ENCODE results near the gene ARNT2.

ARNT2 gene

DNA sequence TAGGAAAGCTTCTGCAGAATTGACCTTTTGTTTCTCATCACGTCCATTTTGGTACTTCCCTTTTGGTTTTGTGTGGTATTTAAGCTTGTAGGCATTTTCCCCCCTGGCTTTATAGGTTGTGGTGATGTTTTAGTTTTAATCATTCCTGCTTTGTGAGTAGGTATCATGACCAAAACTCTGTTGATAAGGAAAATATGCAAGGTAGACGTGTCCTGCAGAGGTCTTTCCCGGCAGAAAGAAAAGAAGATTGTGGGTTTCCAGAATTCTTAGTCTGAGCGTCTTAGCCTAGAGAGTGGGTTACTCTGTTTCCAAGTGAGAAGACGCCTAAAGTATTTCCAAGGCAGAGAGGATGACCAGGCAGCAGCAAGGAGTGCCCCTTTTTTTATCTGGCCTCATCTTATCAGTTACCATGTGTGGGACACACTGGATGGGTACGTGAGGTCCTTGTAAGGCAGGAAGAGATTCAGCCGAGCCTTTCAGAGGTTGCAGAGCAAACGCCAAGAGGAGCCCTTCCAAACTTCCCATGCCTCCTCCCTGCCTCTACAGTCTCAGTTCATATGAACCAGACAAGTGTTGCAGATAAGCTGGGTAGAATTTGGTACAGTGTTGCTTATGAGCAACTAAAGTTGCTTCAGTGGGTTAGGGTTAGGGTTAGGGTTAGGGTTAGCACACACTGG, 58.8 kb downstream of the ARNT2 start:
- in situ Hi-C loops (cut with MboI; ENCODE audit: low sequenced_read_pairs): no loop called here

DNA sequence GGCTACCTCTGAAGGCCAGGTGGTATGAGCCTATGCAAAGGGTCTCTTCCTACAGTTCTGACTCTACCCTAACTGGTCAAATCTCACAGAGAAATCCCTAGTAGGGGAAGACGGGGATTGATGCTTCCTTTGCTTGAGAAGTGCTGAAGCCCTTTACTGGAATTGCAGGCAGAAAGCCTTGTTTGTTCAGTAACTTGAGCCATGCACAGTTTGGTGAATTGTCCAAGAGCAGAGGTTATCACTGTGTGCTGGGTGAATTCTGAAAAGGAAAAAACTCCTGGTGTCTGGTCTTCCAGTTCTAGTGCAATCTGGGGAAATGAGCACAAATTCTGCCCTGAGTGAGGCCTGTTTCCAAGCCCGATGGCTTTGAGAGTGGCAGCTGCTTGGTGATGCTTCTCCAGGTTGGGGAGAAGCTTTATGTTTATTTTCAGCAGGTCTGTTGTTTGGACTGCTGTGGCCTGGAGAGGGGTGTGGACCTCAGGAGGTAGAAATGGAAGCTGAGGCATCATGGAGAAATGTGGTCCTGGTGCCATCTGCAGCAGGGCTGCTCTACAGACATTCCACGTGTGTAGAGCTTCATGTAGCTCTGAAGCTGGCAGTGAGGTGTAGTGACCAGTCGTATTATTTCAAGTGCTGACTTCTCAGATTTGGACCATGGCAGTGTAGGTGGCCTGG, 60.9 kb downstream of the ARNT2 start:
- in situ Hi-C loops (cut with MboI; ENCODE audit: low sequenced_read_pairs): no loop called here

DNA sequence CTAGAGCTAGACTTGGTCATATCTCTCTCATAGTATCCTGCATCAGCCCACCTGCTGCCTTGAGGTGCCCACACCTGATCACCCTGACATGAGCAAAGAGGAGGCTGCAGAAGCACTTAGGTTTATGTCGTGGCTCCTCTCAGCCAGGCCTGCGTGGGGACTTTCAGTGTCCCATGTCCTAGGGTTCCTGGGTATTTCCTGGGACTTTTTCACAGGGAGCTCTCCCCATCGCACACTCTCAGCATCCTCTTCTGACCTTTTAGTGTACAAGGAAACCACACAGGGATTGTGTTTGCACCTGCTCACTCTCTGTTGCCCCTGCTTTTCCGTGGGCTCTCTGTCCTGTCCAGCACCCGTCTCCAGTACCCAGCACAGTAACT, 61.4 kb downstream of the ARNT2 start:
- in situ Hi-C loops (cut with MboI; ENCODE audit: low sequenced_read_pairs): no loop called here

DNA sequence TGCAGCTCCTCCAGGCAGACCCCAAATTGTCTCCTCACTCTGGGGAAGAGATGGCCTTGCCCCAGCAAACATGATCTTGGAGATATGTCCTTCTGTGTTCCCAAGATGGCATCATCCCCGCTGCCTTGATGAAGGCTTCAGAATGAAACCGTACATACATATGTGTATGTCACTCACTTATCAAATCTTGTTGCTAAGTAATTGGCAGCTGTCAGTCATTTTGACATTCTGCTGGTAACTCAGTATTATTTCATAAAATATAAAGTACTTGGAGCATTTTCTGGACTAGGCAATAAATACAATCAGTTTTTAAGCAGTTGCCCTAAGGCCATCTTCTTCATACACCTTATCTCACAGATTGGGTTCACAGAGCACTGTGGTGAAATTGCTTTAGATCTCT, 62.4 kb downstream of the ARNT2 start:
- in situ Hi-C loops (cut with MboI; ENCODE audit: low sequenced_read_pairs): no loop called here

DNA sequence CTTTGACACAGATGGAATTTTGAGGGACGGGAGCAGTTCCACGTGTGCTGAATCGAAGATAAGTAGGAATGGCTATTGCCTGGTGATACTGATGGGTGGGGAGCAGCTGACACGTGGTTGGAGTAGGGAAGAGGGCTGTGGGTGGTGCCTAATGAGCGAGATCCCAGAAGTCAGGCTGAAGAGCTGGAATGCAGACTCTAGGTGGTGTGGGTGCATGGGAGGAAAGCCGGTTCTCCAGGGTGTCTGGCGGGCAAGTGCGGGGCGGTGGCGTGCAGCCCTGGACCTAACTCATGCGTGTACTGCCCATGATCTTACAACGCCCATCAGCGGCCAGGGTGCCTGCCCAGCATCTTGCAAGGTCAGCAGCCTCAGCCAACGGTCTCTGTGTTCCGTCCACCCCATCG, 63.1 kb downstream of the ARNT2 start:
- in situ Hi-C loops (cut with MboI; ENCODE audit: low sequenced_read_pairs): no loop called here

DNA sequence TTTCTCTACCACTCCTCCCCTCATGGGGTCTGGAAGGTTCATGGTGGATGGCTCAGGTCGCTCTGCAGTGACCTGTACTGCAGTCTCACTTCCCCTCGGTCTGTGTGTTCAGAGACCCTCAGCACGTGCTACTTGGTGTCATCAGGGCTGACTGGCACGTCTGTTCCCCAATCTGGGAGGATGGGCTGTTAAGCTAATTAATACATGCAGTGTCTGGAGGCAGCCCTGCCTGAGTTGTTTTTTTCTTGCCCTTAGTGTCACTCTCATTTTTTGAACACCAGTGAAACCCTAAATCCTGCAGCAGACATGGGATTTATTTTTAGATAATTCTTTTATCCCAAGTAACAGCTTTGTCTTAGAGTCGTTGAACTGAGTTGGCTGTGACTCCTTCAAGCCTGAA, 64.6 kb downstream of the ARNT2 start:
- in situ Hi-C loops (cut with MboI; ENCODE audit: low sequenced_read_pairs): no loop called here

DNA sequence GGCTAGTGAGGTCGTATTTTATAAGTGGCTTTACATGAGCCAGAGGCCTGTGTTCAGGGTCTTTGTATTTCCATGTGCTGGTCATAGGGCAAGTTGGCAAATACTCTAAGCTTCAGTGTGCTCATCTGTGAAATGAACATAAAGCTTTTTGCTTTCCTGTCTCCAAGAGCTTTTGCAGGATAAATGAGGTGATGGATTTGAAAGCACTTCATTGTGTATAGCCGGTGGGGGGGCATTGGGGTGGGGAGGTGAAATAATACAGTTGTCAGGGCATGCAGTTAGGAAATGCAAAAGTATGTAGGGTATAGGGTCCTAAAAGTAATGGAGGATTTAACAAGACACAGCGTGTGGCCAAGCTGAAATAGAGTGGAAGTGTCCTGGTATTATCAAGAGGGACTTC, 67.7 kb downstream of the ARNT2 start:
- in situ Hi-C loops (cut with MboI; ENCODE audit: low sequenced_read_pairs): no loop called here

DNA sequence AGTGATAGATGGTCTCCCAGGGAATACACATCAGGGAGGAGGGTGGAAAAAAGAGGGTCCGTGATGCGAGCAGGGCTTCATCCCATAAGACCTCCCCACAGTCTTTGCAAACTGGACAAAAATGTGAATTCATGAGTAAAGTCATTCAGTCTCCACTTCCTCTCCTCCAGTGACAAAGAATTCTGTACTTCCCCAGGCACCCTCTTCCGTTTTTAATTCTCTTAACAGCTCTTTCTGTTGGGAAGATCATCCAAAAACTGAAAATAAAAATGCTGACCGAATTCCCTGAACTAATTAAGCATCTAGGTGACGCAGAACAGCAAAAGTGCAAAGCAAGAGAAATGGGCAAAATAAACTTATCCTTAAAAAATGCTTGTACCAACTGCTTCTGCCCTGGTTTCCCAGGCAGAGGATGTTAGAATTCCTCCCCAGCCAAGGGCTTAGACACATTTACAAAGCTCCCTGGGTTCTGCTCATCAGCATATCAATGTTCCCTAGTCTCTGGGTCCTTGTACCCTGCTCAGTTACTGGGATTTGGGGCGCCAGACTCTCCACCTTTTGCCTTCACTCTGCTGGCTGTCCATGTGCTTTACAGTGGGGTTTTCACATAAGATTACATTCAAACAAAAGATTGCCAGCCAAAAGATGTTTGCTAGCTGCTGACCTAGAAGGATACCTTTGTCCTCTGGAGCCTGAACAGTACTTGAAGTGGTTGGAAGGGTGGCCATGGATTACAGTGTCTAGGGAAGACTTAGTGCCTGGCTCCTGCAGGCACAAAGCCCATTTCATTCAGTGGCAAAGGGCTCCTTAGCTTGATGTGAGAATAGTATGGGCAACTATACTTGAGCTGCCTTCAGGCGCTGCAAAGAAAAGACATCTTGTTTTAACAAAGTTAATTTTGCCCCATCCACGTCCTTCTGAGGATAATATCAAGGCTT, 69.4 kb downstream of the ARNT2 start:
- in situ Hi-C loops (cut with MboI; ENCODE audit: low sequenced_read_pairs): no loop called here

DNA sequence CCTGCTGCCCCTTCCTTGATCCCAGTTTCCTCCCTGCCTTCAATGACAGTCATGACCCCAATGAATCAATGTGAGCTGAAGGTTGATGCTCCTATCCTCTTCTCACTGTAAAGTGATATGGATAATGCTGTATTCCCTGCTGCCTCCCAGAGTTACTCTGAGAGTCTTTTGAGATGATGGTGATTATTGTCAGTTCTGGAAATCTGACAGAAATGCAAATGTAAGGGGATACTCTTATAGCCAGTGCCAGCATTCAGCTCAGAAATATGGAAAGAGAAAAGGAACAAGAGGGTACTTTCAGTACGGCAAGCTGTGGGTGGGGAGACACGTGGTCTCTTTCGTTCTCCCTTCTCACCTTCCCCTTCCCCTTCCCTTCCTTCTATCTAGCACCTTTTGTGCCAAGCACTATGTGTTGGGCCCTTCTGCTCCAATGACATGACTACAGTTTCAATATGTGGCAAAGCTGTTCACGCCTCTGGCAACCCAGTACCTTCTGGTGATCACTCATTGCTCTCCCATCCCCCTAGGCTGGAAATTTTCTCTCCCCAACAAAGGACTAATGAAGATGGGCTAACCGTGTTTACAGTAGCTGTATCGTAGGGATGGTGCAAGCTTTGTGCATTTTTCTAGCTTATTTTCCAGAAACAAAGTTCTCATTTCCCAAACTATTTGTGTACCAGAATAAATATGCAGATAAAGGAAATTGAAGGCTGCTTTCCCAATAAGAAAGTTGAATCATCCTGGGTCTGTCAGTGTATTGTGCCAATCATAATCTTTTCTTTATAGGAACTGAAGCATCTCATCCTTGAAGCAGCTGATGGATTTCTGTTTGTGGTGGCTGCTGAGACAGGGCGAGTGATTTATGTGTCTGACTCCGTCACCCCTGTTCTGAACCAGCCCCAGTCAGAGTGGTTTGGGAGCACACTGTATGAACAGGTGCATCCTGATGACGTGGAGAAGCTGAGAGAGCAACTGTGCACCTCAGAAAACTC, 70.3 kb downstream of the ARNT2 start:
- in situ Hi-C loops (cut with MboI; ENCODE audit: low sequenced_read_pairs): no loop called here

DNA sequence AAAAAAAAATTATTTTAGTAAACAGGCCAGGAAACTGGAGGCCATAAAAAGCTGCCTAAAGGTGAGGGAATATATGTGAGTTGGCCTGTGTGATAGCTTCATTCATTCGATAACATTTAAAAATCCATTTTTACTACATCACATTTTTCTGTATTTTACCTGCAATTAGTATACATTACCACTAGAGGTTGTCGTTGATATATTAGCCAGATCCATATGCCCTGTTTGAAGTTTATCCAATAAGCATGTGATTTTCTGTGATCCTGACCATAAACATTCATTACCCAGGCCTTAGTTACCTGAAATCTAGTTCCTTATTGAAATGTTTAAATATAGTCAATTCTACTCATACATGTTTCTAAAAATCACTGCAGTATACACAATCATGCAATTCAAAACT, 71.4 kb downstream of the ARNT2 start:
- in situ Hi-C loops (cut with MboI; ENCODE audit: low sequenced_read_pairs): no loop called here

DNA sequence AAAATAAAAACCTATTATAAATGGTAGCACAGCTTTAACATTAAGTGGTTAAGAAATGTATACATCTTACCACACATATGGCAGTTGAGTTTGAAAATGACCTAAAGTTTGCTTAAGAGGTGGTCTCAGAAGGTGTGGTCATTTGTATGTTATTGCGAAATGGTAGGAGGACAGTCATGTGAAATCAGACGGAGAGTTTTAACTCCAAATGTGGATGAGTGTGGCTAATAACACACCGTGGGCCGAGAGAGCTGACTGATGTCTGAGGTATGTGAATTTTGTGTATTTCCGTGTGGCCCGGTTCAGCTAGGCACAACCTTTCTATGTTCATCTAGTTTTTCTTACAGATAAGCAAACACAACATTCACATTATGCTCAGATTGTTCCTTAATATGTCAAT, 71.9 kb downstream of the ARNT2 start:
- in situ Hi-C loops (cut with MboI; ENCODE audit: low sequenced_read_pairs): no loop called here

DNA sequence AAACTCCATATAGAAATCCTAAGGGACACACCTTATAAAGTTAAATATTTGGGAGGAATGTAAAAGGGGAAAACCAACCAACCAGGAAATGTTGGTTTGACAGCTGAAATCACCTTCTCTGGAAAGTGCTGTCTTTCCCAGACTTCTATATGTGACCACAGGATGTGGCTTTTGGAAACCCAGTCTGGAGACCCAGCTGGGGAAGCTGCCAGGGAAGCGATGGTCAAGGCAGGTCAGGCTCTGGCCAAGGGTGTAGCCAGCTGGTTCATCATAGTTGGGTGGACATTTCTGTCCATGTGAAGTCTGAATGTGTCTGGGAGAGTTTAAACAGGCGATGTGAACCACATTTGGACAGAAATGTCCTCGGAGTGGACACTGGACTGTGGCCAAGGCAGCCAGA, 73.9 kb downstream of the ARNT2 start:
- in situ Hi-C loops (cut with MboI; ENCODE audit: low sequenced_read_pairs): no loop called here

DNA sequence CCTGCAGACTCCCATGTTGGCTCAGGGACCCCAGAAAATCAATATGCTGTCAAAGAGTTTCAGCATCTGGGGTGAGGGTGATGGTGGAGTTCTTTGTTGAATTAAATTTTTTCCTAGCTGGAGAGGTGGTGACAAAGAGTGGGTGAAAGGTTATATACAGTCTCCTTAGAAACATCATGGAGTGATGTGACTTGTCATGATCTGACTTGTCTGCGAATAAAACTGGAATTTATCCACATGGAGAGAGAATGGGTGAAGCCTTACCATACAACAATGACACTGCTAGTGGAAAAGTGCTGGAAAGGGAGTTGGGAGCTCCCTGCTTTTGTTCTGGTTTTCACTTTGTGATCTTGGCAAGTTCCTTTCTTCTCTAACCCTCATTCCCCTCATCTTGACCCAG, 75.0 kb downstream of the ARNT2 start:
- in situ Hi-C loops (cut with MboI; ENCODE audit: low sequenced_read_pairs): no loop called here

DNA sequence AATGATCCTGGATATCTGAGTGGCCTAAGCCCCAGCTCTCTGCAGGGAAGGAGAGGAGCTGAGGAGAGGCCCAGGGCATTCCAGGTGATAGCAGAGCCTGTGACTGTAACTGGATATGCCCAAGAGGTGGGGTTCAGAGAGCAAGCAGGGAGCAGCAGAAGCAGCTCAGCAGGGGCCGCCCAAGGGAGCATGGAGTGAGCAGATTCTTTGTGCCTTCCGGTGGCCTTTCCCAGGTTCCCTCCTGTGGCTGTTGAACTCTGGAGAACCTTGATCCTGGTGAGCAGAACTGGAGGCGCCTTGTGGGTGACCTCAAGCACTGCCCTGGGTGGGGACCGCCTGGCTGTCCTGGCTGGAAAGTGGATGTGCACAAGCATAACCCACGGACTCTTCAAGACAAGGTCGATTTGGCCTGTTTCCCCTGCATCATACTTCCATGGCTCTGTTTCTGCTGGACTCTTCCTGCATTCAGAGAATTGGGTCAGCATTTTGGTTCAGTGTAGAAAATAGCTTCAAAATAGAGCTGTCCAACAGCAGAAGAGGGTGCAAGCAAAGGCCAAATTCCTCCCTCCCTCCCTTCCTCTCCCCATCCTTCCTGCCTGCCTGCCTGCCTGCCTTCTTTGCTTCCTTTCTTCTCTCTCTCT, 76.1 kb downstream of the ARNT2 start:
- in situ Hi-C loops (cut with MboI; ENCODE audit: low sequenced_read_pairs): no loop called here

DNA sequence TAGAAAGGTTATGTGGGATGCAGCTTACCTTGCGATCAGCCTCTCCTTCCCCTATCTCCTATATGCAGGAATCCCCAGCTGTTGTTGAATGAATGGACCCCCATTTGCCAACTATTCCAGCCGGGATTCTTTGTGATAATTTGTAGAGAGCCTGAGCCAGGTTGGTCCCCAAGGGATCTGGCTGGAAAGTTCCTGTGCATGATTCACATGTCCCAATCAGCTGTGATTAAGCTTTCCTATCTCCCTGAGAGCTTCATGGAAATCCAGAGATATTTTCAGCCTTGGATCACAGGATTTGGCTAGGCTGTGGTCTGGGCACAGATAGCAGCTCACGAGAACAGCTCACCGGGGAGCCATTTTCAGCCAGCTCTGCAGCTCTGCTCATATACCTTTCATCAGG, 76.7 kb downstream of the ARNT2 start:
- in situ Hi-C loops (cut with MboI; ENCODE audit: low sequenced_read_pairs): no loop called here

DNA sequence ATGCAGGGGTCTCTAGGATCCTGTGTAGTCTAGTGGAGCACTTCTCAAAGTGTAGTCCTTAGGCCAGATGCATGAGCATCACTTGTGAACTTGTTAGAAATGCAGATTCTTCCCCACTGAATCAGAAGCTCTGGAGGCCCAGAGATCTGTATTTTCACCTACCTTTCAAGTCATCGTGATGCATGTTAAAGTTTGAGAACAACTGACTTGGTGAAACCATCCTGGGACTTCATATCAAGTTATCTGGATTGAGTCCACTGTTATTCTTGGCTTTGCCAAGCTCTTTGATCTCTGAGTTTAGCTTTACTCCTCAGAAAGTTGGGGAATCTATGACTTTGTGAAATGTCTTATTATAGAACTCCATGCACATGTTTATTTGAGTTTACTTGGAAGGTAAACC, 78.5 kb downstream of the ARNT2 start:
- in situ Hi-C loops (cut with MboI; ENCODE audit: low sequenced_read_pairs): no loop called here

DNA sequence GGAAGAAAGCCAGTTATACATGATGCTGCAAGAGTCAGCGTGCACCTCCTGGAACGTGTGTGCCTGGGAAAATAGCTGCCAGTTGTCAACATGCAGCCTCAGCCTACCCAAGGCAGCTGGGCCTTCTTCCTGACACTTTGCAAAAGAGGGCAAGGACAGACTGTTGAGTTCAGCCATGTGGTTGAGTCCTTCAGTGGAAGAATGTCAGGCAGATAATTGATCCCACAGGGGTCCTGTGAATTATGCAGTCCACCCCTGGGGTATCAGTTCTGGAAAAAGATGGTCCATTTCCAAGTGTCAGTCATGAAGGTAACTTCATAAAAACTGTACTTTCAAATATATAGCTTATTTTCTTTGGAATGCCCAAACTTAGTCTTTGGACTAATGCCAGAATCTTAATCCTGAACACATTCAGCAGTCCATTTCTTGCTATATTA, 79.6 kb downstream of the ARNT2 start:
- in situ Hi-C loops (cut with MboI; ENCODE audit: low sequenced_read_pairs): no loop called here

DNA sequence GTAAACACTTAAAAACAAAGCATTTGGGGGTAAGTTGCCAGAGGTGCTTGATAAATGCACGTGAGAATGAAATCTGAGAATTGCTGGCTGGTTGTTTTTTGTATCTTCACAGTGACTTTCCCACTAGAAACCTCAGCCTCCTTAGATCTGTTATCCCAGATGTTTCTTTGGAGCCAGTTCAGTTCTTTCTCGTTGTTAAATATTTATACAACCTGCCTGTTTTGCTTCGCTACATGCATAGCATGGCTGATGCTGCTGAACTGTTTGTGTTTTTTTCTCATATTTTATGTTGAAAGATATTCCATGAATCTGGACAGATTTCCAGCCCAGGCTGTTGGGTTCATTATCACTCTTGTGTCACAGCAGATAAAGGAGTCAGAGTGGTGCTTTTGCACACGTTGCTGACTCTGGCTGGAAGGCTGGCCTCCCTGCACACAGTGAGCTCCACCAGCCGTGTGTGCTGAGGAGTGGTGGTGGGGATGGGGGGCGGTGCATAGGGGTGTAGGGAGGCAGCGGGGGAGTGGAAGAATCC, 80.2 kb downstream of the ARNT2 start:
- in situ Hi-C loops (cut with MboI; ENCODE audit: low sequenced_read_pairs): no loop called here

DNA sequence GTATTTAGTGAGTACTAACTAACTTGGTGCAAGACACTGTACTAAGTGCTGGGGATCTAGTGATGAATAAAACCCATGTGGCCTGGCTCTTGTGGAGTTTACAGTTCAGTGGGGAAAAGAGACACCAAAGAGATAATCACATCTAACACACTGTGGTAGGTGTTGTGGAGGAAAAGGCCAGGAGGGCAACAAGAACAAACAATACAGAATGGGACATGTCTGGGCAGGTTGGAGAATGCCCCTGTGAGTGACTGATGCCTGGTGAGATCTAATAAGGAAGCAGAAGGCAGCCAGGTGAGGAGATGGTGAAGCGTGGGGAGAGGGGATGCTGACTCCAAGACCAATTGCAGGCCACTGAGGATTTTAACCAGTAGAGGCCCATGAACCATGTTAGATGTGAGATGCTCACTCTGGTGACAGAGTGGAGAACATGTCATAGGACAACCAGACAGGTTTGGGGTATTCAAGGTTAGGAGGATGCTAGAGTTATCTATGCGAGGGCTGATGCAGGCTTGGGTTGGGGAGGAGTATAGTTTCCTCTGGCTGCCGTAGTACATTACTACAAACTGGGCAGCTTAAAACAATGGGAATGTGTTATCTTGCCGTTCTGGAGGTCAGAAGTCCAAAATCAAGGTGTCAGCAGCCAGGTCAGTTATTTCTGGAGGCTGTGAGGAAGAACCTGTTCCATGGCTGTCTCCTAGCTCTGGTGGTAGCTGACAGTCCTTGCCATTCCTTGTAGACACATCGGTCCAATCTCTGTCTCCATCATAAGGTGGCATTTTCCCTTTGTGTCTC, 81.4 kb downstream of the ARNT2 start:
- in situ Hi-C loops (cut with MboI; ENCODE audit: low sequenced_read_pairs): no loop called here
